ENCODE results near the gene LAIR2.
"Not testable (repeated sequence)": the region's sequence is repeated elsewhere in the genome, so short reads cannot be mapped to it uniquely, and the experiment has no call there.

Gene LAIR2

GRCh38 chr19:54507824-54508223 is 5.2 kb downstream of the LAIR2 start:
- DNase-seq, result no peak
- no peak overlapping the region for H3K9ac ChIP-seq (ENCODE audit: low read depth, low read length)
- no peak overlapping the region for H2AFZ ChIP-seq (ENCODE audit: low read depth, low read length)
- H3K4me2 ChIP-seq (ENCODE audit: insufficient read depth, low read length), result no peak overlapping the region
- no peak for ATAC-seq (ENCODE audit: insufficient read depth, low read depth)
- H3K4me1 ChIP-seq (ENCODE audit: insufficient read depth, low read length), result peaks cover under 1% of the 10 kb centered on the region; the same call in 1 of the 2 replicates
- no peaks in the 10 kb centered on the region for H3K27me3 ChIP-seq (ENCODE audit: insufficient read depth, low read length, poor library complexity)
- no peaks in the 10 kb centered on the region for H4K20me1 ChIP-seq (ENCODE audit: insufficient read depth, low read length)
- 0 out of 2 replicates have a peak, but pooled peaks cover 2% of the 10 kb centered on the region for H3K79me2 ChIP-seq (ENCODE audit: insufficient read depth, low read length)
- no peak overlapping the region for H3K27ac ChIP-seq (ENCODE audit: low read length)
- TF ChIP-seq CTCF (IDR thresholded peaks at IDR 0.05; ENCODE audit: borderline replicate concordance, extremely low read depth, low read length, poor library complexity, severe bottlenecking) (no peak), EZH2 (IDR thresholded peaks at IDR 0.05; ENCODE audit: borderline replicate concordance, low read depth, low read length, severe bottlenecking) (no peak)
- no peaks in the 10 kb centered on the region for H3K9me3 ChIP-seq (ENCODE audit: insufficient read depth, low read length, severe bottlenecking)
- no peak overlapping the region for H3K4me3 ChIP-seq (ENCODE audit: low read depth in 1 of 2, low read length in 2 of 2)
- H3K36me3 ChIP-seq (ENCODE audit: insufficient read depth, low read length), result no peaks in the 10 kb centered on the region

- not testable (repeated sequence) for H3K9me3 ChIP-seq (ENCODE audit: insufficient read depth, low read length, severe bottlenecking); H3K27ac ChIP-seq (ENCODE audit: low read length); H4K20me1 ChIP-seq (ENCODE audit: insufficient read depth, low read length); DNase-seq; H3K4me3 ChIP-seq (ENCODE audit: low read depth in 1 of 2, low read length in 2 of 2); H3K4me2 ChIP-seq (ENCODE audit: insufficient read depth, low read length); H3K79me2 ChIP-seq (ENCODE audit: insufficient read depth, low read length); H3K9ac ChIP-seq (ENCODE audit: low read depth, low read length); H3K36me3 ChIP-seq (ENCODE audit: insufficient read depth, low read length); H3K4me1 ChIP-seq (ENCODE audit: insufficient read depth, low read length); H3K27me3 ChIP-seq (ENCODE audit: insufficient read depth, low read length, poor library complexity); H2AFZ ChIP-seq (ENCODE audit: low read depth, low read length)
- ATAC-seq (ENCODE audit: insufficient read depth, low read depth), result 0 out of 3 replicates have a peak, but pooled peaks have one; percentile 10
Observed at GRCh38 chr19:54508487-54508886, 5.9 kb downstream of the LAIR2 start.

- not testable (repeated sequence) for H3K9ac ChIP-seq (ENCODE audit: low read depth, low read length); H3K9me3 ChIP-seq (ENCODE audit: insufficient read depth, low read length, severe bottlenecking); H4K20me1 ChIP-seq (ENCODE audit: insufficient read depth, low read length); H3K4me2 ChIP-seq (ENCODE audit: insufficient read depth, low read length); H3K79me2 ChIP-seq (ENCODE audit: insufficient read depth, low read length); DNase-seq; H3K4me1 ChIP-seq (ENCODE audit: insufficient read depth, low read length); H3K27ac ChIP-seq (ENCODE audit: low read length); H3K4me3 ChIP-seq (ENCODE audit: low read depth in 1 of 2, low read length in 2 of 2); H3K36me3 ChIP-seq (ENCODE audit: insufficient read depth, low read length); H2AFZ ChIP-seq (ENCODE audit: low read depth, low read length); H3K27me3 ChIP-seq (ENCODE audit: insufficient read depth, low read length, poor library complexity)
- peak; percentile 84 for ATAC-seq (ENCODE audit: insufficient read depth, low read depth)
Observed at GRCh38 chr19:54509200-54509940, 6.7 kb downstream of the LAIR2 start.

- no peaks in the 10 kb centered on the region for H3K4me1 ChIP-seq (ENCODE audit: insufficient read depth, low read length)
- H3K27me3 ChIP-seq (ENCODE audit: insufficient read depth, low read length, poor library complexity), result peaks cover 8% of the 10 kb centered on the region
- peaks cover 3% of the 10 kb centered on the region; the same call in 1 of the 2 replicates for H4K20me1 ChIP-seq (ENCODE audit: insufficient read depth, low read length)
- H3K4me3 ChIP-seq (ENCODE audit: low read depth in 1 of 2, low read length in 2 of 2), result no peak overlapping the region
- DNase-seq (no peak), ATAC-seq (ENCODE audit: insufficient read depth, low read depth) (no peak)
- H3K9me3 ChIP-seq (ENCODE audit: insufficient read depth, low read length, severe bottlenecking), result no peaks in the 10 kb centered on the region
- H3K9ac ChIP-seq (ENCODE audit: low read depth, low read length), result no peak overlapping the region
- H3K79me2 ChIP-seq (ENCODE audit: insufficient read depth, low read length), result no peaks in the 10 kb centered on the region
- TF ChIP-seq EZH2 (IDR thresholded peaks at IDR 0.05; ENCODE audit: borderline replicate concordance, low read depth, low read length, severe bottlenecking) (no peak), CTCF (IDR thresholded peaks at IDR 0.05; ENCODE audit: borderline replicate concordance, extremely low read depth, low read length, poor library complexity, severe bottlenecking) (no peak)
- no peak overlapping the region for H3K27ac ChIP-seq (ENCODE audit: low read length)
- H3K36me3 ChIP-seq (ENCODE audit: insufficient read depth, low read length), result no peaks in the 10 kb centered on the region
- no peak overlapping the region for H3K4me2 ChIP-seq (ENCODE audit: insufficient read depth, low read length)
- no peak overlapping the region for H2AFZ ChIP-seq (ENCODE audit: low read depth, low read length)
Observed at GRCh38 chr19:54515156-54515555, 12.5 kb downstream of the LAIR2 start.
